Keratinocyte (primary cell): ENCODE data around the gene VEGFA. TPM values are rescaled to one million over a fixed set of nuclear protein-coding genes. Genes with fewer than 3 reads are reported as not detected.

Experiments used
- DNase-seq: peaks from one replicate; pipeline ENCODE4 v3.0.0-alpha.2; 2011; ENCODE audit warnings: low read depth, missing footprints, low spot score
- FAIRE-seq: peaks from 2 replicates; lab custom pipeline; 2011; peaks lifted over from hg19 to GRCh38; lab: Jason Lieb, UNC
- H2AFZ ChIP-seq: 2 replicates; pipeline ENCODE4 v1.6.0; 2012; ENCODE audit warnings: low read length, control low read depth, inconsistent platforms; ENCODE audit not compliant: control insufficient read depth
- H3K27ac ChIP-seq: 2 replicates; pipeline ENCODE4 v1.5.1; 2011; ENCODE audit warnings: low read length; ENCODE audit not compliant: control insufficient read depth, insufficient read depth
- H3K27me3 ChIP-seq: 3 replicates; pipeline ENCODE4 v1.6.0; 2011; ENCODE audit warnings: low read length; ENCODE audit not compliant: control insufficient read depth, insufficient read depth; ENCODE audit errors: extremely low read depth
- H3K36me3 ChIP-seq, 2 experiments: 2 replicates in 1 of 2; 3 replicates in 1 of 2; pipeline ENCODE4 v1.5.1; 2011; ENCODE audit warnings: low read length in 2 of 2, mild to moderate bottlenecking in 1 of 2; ENCODE audit not compliant: control insufficient read depth in 2 of 2, insufficient read depth in 2 of 2; ENCODE audit errors: extremely low read depth in 1 of 2
- H3K4me1 ChIP-seq: 3 replicates; pipeline ENCODE4 v1.5.1; 2011; ENCODE audit warnings: low read length; ENCODE audit not compliant: control insufficient read depth, insufficient read depth; ENCODE audit errors: extremely low read depth
- H3K4me2 ChIP-seq: 3 replicates; pipeline ENCODE4 v1.6.0; 2011; ENCODE audit warnings: low read depth, low read length; ENCODE audit not compliant: control insufficient read depth, insufficient read depth; ENCODE audit errors: extremely low read depth
- H3K4me3 ChIP-seq, 3 experiments: fragments of 200-600 bp in 1 of 3; sonication (generic) in 1 of 3; 2 replicates in 2 of 3; 3 replicates in 1 of 3; pipeline ENCODE4 v1.5.1; 2011 to 2016; ENCODE audit warnings: low read length in 3 of 3, mild to moderate bottlenecking in 3 of 3, control low read depth in 2 of 3, inconsistent platforms in 1 of 3, low read depth in 1 of 3, mixed read lengths in 1 of 3, mixed run types in 1 of 3, moderate library complexity in 1 of 3; ENCODE audit not compliant: control insufficient read depth in 2 of 3, insufficient read depth in 2 of 3; ENCODE audit errors: extremely low read depth in 1 of 3
- H3K79me2 ChIP-seq: 2 replicates; pipeline ENCODE4 v1.6.0; 2012; ENCODE audit warnings: low read length; ENCODE audit not compliant: control insufficient read depth, insufficient read depth
- H3K9ac ChIP-seq: 3 replicates; pipeline ENCODE4 v1.6.0; 2011; ENCODE audit warnings: low read length; ENCODE audit not compliant: control insufficient read depth, insufficient read depth; ENCODE audit errors: extremely low read depth
- H3K9me1 ChIP-seq: 3 replicates; pipeline ENCODE4 v1.6.0; 2011; ENCODE audit warnings: low read length; ENCODE audit not compliant: control insufficient read depth, insufficient read depth; ENCODE audit errors: extremely low read depth
- H3K9me3 ChIP-seq: 2 replicates; pipeline ENCODE4 v1.5.1; 2012; ENCODE audit warnings: low read depth, low read length; ENCODE audit not compliant: control insufficient read depth
- H4K20me1 ChIP-seq: 3 replicates; pipeline ENCODE4 v1.6.0; 2011; ENCODE audit warnings: low read length; ENCODE audit not compliant: control insufficient read depth, insufficient read depth; ENCODE audit errors: extremely low read depth
- EZH2 ChIP-seq: IDR thresholded peaks from one replicate; pipeline ENCODE4 v1.6.1; 2012; ENCODE audit warnings: inconsistent platforms, mild to moderate bottlenecking, low read length, moderate library complexity
- dilution Hi-C: fragments of 300-500 bp; cut with MboI; formaldehyde crosslinking; loops from one replicate; pipeline ENCODE4 v1.7.0; 2020; ENCODE audit warnings: low sequenced_read_pairs; ENCODE audit not compliant: extremely low pct_ligation_motif_present
- polyA plus RNA-seq, 5 experiments: library from polyadenylated mRNA; depleted of rRNA in 3 of 5; stranded (reverse) in 3 of 5; stranded (forward) in 1 of 5; unstranded in 1 of 5; fragments of >200 nt; gene quantifications; 1 replicate in 1 of 5; 2 replicates in 3 of 5; 3 replicates in 1 of 5; pipeline versions ENCODE4 v1.2.1 to v1.2.3, GENCODE V29; 2011 to 2012; ENCODE audit warnings: missing spikeins in 2 of 5, low read depth in 1 of 5, low replicate concordance in 1 of 5
- TF ChIP-seq, protein P1 (sequence below), 3 experiments: IDR thresholded peaks in 1 of 3; conservative IDR thresholded peaks in 1 of 3; optimal IDR thresholded peaks in 1 of 3; 2 replicates in 2 of 3; 3 replicates in 1 of 3; pipeline versions ENCODE3 to v1.5.1; 2011; ENCODE audit warnings: low read length in 3 of 3, mild to moderate bottlenecking in 3 of 3, moderate library complexity in 2 of 3, control low read depth in 1 of 3, inconsistent platforms in 1 of 3; ENCODE audit not compliant: insufficient read depth in 2 of 3; ENCODE audit errors: extremely low read depth in 1 of 3

Gene VEGFA
- polyA plus RNA-seq, 1 donor (not counting 4 experiments of a cell fraction or from before 2014, with no cell fraction given) = 149 TPM

DNA sequence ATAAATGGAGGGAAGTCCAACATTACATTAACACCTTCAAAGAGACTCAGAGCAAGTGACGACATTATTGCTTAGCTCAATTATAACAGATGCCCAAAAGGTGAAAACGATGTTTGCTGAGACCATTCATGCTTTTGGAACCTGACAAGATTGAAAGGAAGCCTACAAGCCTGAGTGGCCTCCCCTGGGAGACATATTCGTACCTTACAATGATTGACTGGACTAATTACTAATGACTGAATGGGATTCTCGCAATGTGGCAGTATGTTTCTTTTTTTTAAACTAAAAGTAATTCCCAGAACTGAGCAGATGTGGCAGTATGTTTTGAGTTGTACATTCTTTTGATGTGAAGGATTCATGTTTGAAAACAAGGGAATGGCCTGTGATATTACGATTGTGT is 49.9 kb downstream of the VEGFA start:
- no peaks in the 10 kb centered on the region for H3K79me2 ChIP-seq
- no peak overlapping the region for H2AFZ ChIP-seq
- dilution Hi-C loops = no loop called here
- H3K4me2 ChIP-seq = no peak overlapping the region
- no peak overlapping the region for H3K27ac ChIP-seq
- TF ChIP-seq, protein P1, sequence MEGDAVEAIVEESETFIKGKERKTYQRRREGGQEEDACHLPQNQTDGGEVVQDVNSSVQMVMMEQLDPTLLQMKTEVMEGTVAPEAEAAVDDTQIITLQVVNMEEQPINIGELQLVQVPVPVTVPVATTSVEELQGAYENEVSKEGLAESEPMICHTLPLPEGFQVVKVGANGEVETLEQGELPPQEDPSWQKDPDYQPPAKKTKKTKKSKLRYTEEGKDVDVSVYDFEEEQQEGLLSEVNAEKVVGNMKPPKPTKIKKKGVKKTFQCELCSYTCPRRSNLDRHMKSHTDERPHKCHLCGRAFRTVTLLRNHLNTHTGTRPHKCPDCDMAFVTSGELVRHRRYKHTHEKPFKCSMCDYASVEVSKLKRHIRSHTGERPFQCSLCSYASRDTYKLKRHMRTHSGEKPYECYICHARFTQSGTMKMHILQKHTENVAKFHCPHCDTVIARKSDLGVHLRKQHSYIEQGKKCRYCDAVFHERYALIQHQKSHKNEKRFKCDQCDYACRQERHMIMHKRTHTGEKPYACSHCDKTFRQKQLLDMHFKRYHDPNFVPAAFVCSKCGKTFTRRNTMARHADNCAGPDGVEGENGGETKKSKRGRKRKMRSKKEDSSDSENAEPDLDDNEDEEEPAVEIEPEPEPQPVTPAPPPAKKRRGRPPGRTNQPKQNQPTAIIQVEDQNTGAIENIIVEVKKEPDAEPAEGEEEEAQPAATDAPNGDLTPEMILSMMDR (optimal IDR thresholded peaks at IDR 0.05 in 1 of 3, IDR thresholded peaks at IDR 0.05 in 1 of 3, conservative IDR thresholded peaks at IDR 0.05 in 1 of 3; ENCODE audit: extremely low read depth in 1 of 3, insufficient read depth in 2 of 3, low read length in 3 of 3) = no peak
- no peak for TF ChIP-seq EZH2
- no peak overlapping the region for H3K9ac ChIP-seq
- no peaks in the 10 kb centered on the region for H4K20me1 ChIP-seq
- H3K9me1 ChIP-seq = no peaks in the 10 kb centered on the region
- H3K9me3 ChIP-seq = no peaks in the 10 kb centered on the region
- H3K4me3 ChIP-seq = no peak overlapping the region
- no peaks in the 10 kb centered on the region for H3K36me3 ChIP-seq
- peaks cover 7% of the 10 kb centered on the region for H3K27me3 ChIP-seq
- FAIRE-seq (no peak), DNase-seq (no peak)
- peaks cover 3% of the 10 kb centered on the region for H3K4me1 ChIP-seq

DNA sequence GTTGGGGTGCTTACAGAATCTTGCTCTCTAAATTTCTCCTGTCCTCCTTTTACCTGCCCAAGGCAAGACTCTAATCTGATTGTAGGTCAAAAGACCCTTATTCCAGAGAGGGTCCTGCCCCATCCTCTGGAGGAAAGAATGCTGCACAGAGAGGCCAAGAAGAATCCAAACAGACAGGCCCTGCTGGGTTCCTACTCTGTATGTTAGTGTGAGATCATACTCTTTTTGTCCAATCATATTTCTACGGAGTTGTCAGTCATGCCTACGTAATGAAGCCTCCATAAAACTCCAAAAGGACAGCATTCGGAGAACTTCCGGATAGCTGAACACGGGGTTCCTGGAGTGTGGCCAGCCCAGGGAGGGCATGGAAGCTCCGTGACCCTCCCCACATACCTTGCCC is 50.5 kb downstream of the VEGFA start:
- no peak for FAIRE-seq

More for the DNA sequence above, 50.5 kb downstream of the VEGFA start:
- Histone ChIP-seq H3K9me1 (no peaks in the 10 kb centered on the region), H3K4me3 (no peak overlapping the region), H3K27ac (no peak overlapping the region), H4K20me1 (no peaks in the 10 kb centered on the region), H3K36me3 (no peaks in the 10 kb centered on the region), H3K4me2 (no peak overlapping the region), H3K4me1 (no peaks in the 10 kb centered on the region), H3K27me3 (peaks cover 7% of the 10 kb centered on the region), H3K9ac (no peak overlapping the region), H3K79me2 (no peaks in the 10 kb centered on the region), H2AFZ (no peak overlapping the region), H3K9me3 (no peaks in the 10 kb centered on the region)
- DNase-seq = no peak
- dilution Hi-C loops = no loop called here
- TF ChIP-seq, protein P1 (optimal IDR thresholded peaks at IDR 0.05 in 1 of 3, IDR thresholded peaks at IDR 0.05 in 1 of 3, conservative IDR thresholded peaks at IDR 0.05 in 1 of 3; ENCODE audit: extremely low read depth in 1 of 3, insufficient read depth in 2 of 3, low read length in 3 of 3) = no peak
- no peak for TF ChIP-seq EZH2
